ACC112 (cell line): ENCODE data around the gene NOX5.

Experiments
- H2AFZ ChIP-seq: fragments of 200-600 bp; sonication (generic); one replicate; pipeline ENCODE4 v1.6.0; 2017; ENCODE audit warnings: antibody characterized with exemption, low read length; ENCODE audit not compliant: unreplicated experiment
- H3K27ac ChIP-seq: fragments of 200-600 bp; sonication (generic); 2 replicates; pipeline ENCODE4 v1.5.1; 2014; ENCODE audit warnings: low read depth, mild to moderate bottlenecking, antibody characterized with exemption, low read length, moderate library complexity
- H3K27me3 ChIP-seq: fragments of 200-600 bp; sonication (generic); 2 replicates; pipeline ENCODE4 v1.6.1; 2014; ENCODE audit warnings: mild to moderate bottlenecking, antibody characterized with exemption, low read length, moderate library complexity, mixed read lengths; ENCODE audit not compliant: insufficient read depth
- H3K36me3 ChIP-seq: fragments of 200-600 bp; sonication (generic); 2 replicates; pipeline ENCODE4 v1.6.1; 2016; ENCODE audit warnings: mild to moderate bottlenecking, antibody characterized with exemption, low read length, moderate library complexity, mixed read lengths; ENCODE audit not compliant: insufficient read depth
- H3K4me1 ChIP-seq: fragments of 200-600 bp; sonication (generic); one replicate; pipeline ENCODE4 v1.6.1; 2016; ENCODE audit warnings: low read length, mixed read lengths; ENCODE audit not compliant: insufficient read depth, unreplicated experiment, control insufficient read depth
- H3K4me3 ChIP-seq: fragments of 200-600 bp; sonication (generic); 2 replicates; pipeline ENCODE4 v1.5.1; 2014; ENCODE audit warnings: mild to moderate bottlenecking, low read depth, low read length
- H3K79me2 ChIP-seq: fragments of 200-600 bp; sonication (generic); one replicate; pipeline ENCODE4 v1.6.0; 2016; ENCODE audit warnings: low read length; ENCODE audit not compliant: control insufficient read depth, unreplicated experiment, insufficient read depth

NOX5 gene

GRCh38 chr15:69017978-69018377 is 3.5 kb downstream of the NOX5 start:
- no peaks in the 10 kb centered on the region for H3K36me3 ChIP-seq
- no peak overlapping the region for H2AFZ ChIP-seq
- no peak overlapping the region for H3K4me3 ChIP-seq
- no peaks in the 10 kb centered on the region for H3K4me1 ChIP-seq
- no peak overlapping the region for H3K27ac ChIP-seq
- no peaks in the 10 kb centered on the region for H3K79me2 ChIP-seq
- peaks cover 34% of the 10 kb centered on the region; the same call in 1 of the 2 replicates for H3K27me3 ChIP-seq

- Histone ChIP-seq H3K79me2 (no peaks in the 10 kb centered on the region), H3K4me1 (no peaks in the 10 kb centered on the region), H3K27me3 (peaks cover 36% of the 10 kb centered on the region; the same call in 1 of the 2 replicates), H3K4me3 (no peak overlapping the region), H2AFZ (no peak overlapping the region), H3K36me3 (no peaks in the 10 kb centered on the region), H3K27ac (no peak overlapping the region)
Measured at GRCh38 chr15:69018951-69019350, 4.5 kb downstream of the NOX5 start.

GRCh38 chr15:69021895-69022294 is 7.4 kb downstream of the NOX5 start:
- H3K4me1 ChIP-seq, result no peaks in the 10 kb centered on the region
- no peaks in the 10 kb centered on the region for H3K79me2 ChIP-seq
- no peaks in the 10 kb centered on the region for H3K36me3 ChIP-seq
- H3K27me3 ChIP-seq, result peaks cover 31% of the 10 kb centered on the region; the same call in 1 of the 2 replicates
- no peak overlapping the region for H2AFZ ChIP-seq
- H3K4me3 ChIP-seq, result no peak overlapping the region
- no peak overlapping the region for H3K27ac ChIP-seq

- no peak overlapping the region for H3K27ac ChIP-seq
- H2AFZ ChIP-seq, result no peak overlapping the region
- no peaks in the 10 kb centered on the region for H3K36me3 ChIP-seq
- no peaks in the 10 kb centered on the region for H3K79me2 ChIP-seq
- H3K4me3 ChIP-seq, result no peak overlapping the region
- no peaks in the 10 kb centered on the region for H3K4me1 ChIP-seq
- peaks cover 23% of the 10 kb centered on the region for H3K27me3 ChIP-seq
Measured at GRCh38 chr15:69025320-69025719, 10.8 kb downstream of the NOX5 start.

- Histone ChIP-seq H3K79me2 (no peaks in the 10 kb centered on the region), H2AFZ (no peak overlapping the region), H3K4me1 (no peaks in the 10 kb centered on the region), H3K36me3 (no peaks in the 10 kb centered on the region), H3K4me3 (no peak overlapping the region), H3K27ac (no peak overlapping the region), H3K27me3 (peaks cover 27% of the 10 kb centered on the region)
Measured at GRCh38 chr15:69026355-69026754, 11.9 kb downstream of the NOX5 start.

GRCh38 chr15:69027976-69028518 is 13.6 kb downstream of the NOX5 start:
- H3K79me2 ChIP-seq, result no peaks in the 10 kb centered on the region
- no peak overlapping the region for H3K4me3 ChIP-seq
- no peak overlapping the region for H3K27ac ChIP-seq
- peaks cover 4% of the 10 kb centered on the region for H3K4me1 ChIP-seq
- H3K27me3 ChIP-seq, result peaks cover 19% of the 10 kb centered on the region
- no peaks in the 10 kb centered on the region for H3K36me3 ChIP-seq
- H2AFZ ChIP-seq, result no peak overlapping the region

GRCh38 chr15:69031013-69032001 is 16.8 kb downstream of the NOX5 start:
- no peaks in the 10 kb centered on the region for H3K79me2 ChIP-seq
- H3K27me3 ChIP-seq, result peaks cover 17% of the 10 kb centered on the region
- H3K27ac ChIP-seq, result no peak overlapping the region
- no peaks in the 10 kb centered on the region for H3K36me3 ChIP-seq
- H2AFZ ChIP-seq, result no peak overlapping the region
- peaks cover 14% of the 10 kb centered on the region for H3K4me1 ChIP-seq
- peak overlapping the region; percentile 49 for H3K4me3 ChIP-seq

- peaks cover 14% of the 10 kb centered on the region for H3K4me1 ChIP-seq
- peak overlapping the region; percentile 49 for H3K4me3 ChIP-seq
- no peak overlapping the region for H3K27ac ChIP-seq
- peaks cover 17% of the 10 kb centered on the region for H3K27me3 ChIP-seq
- no peaks in the 10 kb centered on the region for H3K36me3 ChIP-seq
- no peak overlapping the region for H2AFZ ChIP-seq
- no peaks in the 10 kb centered on the region for H3K79me2 ChIP-seq
Measured at GRCh38 chr15:69032031-69032430, 17.5 kb downstream of the NOX5 start.

- no peak overlapping the region for H2AFZ ChIP-seq
Measured at GRCh38 chr15:69032703-69033373, 18.3 kb downstream of the NOX5 start.

GRCh38 chr15:69034352-69034751 is 19.9 kb downstream of the NOX5 start:
- H3K79me2 ChIP-seq, result no peaks in the 10 kb centered on the region
- H3K27me3 ChIP-seq, result peaks cover 17% of the 10 kb centered on the region
- no peaks in the 10 kb centered on the region for H3K36me3 ChIP-seq
- no peak overlapping the region for H3K27ac ChIP-seq
- peaks cover 14% of the 10 kb centered on the region for H3K4me1 ChIP-seq
- no peak overlapping the region for H3K4me3 ChIP-seq
- H2AFZ ChIP-seq, result no peak overlapping the region

More at GRCh38 chr15:69032703-69033373, 18.3 kb downstream of the NOX5 start:
- Histone ChIP-seq H3K27me3 (peaks cover 17% of the 10 kb centered on the region), H3K4me1 (peaks cover 14% of the 10 kb centered on the region), H3K27ac (no peak overlapping the region), H3K79me2 (no peaks in the 10 kb centered on the region), H3K4me3 (no peak overlapping the region), H3K36me3 (no peaks in the 10 kb centered on the region)
